SH-SY5Y (cell line): ENCODE measurements around the gene DUSP28.

ENCODE experiments used
- GATA2 ChIP-seq: IDR thresholded peaks from 2 replicates; pipeline ENCODE4 v1.6.1; 2011; ENCODE audit warnings: mild to moderate bottlenecking, low read depth, low read length
- GATA3 ChIP-seq: IDR thresholded peaks from 2 replicates; pipeline ENCODE4 v1.6.1; 2011; ENCODE audit warnings: low read depth, mild to moderate bottlenecking, low read length, moderate library complexity

DNA sequence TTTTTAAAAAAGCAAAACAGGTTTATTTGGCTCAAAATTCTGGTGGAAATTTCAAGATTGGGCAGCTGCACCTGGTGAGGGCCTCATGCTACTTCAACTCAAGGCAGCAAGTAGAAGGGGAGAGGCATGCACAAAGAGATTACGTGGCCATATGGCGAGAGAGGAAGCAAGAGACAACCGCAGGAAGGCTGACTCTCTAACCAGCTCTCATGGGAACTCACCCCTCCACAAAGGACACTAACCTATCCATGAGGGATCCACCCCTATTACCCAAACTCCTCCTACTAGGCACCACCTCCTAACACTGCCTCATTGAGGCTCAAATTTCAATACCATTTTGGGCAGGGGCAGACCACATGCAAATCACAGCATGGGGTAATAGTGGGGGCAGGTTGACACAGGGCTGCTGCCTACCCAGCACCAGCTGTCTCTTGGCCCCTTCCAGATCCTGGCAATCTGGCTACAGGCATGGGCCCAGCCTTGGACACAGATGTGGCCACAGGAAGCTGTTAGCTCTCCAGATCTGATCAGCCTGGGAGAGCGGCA, 24.4 kb downstream of the DUSP28 start:
- no peak for TF ChIP-seq GATA2
- TF ChIP-seq GATA3, result no peak
